ENCODE results near the gene UBE2D2. TPM values are rescaled to one million over a fixed set of nuclear protein-coding genes. Genes with fewer than 3 reads are reported as not detected.

Gene UBE2D2
- total and polyA plus RNA-seq, 2 of the 4 experiments (the other 2 are of a cell fraction): 26.9 to 35.7 TPM

DNA sequence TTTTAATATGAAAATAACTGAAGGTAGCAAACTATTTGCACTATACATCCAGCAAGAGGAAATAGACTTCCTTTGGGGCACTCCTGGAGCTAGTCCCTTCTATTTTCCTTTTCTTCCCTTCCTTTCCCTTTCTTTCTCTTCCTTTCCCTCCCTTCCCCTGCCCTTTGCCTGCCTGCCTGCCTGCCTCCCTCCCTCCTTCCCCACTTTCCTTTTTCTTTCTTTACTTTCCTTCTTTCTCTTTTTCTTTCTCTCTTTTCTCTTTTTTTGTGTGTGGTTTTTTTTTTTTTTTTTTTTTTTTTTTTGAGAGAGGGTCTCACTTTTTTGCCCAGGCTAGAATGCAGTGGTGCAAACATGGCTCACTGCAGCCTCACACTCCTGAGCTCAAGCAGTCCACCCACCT is 69.7 kb downstream of the UBE2D2 start:
- BruUV-seq (replicated peaks): no TSS peak
- Histone ChIP-seq H2AK5ac (ENCODE audit: low read depth, low read length) (no peak overlapping the region), H2AK9ac (replicated peaks; ENCODE audit: low read depth, low read length, poor library complexity) (no peak overlapping the region), H3K18ac (ENCODE audit: low read depth, low read length) (no peak overlapping the region), H3K4me1 (ENCODE audit: control insufficient read depth, insufficient read depth, low read length) (peaks cover under 1% of the 10 kb centered on the region), H3K9ac (ENCODE audit: low read depth, low read length) (no peak overlapping the region), H3K27ac (ENCODE audit: insufficient read depth, low read length) (no peak overlapping the region), H3K9me3 (ENCODE audit: control insufficient read depth, insufficient read depth, low read length) (no peaks in the 10 kb centered on the region), H2AFZ (replicated peaks; ENCODE audit: low read length, poor library complexity) (no peak overlapping the region), H2BK15ac (ENCODE audit: low read depth, low read length) (no peak overlapping the region), H3K23ac (ENCODE audit: low read depth, low read length) (no peak overlapping the region), H3K79me1 (ENCODE audit: low read depth in 1 of 2, low read length in 2 of 2) (peaks cover 7 to 39% of the 10 kb centered on the region in 2 experiments; a peak in 2 of 4 replicates), H4K5ac (ENCODE audit: low read depth, low read length) (no peak overlapping the region), H3K4me2 (ENCODE audit: low read depth, low read length) (no peak overlapping the region), H3K36me3 (ENCODE audit: control insufficient read depth, insufficient read depth, low read length) (peaks cover 5% of the 10 kb centered on the region), H4K8ac (ENCODE audit: low read depth in 2 of 2, low read length in 2 of 2) (no peak overlapping the region), H2BK120ac (ENCODE audit: low read depth, low read length) (no peak overlapping the region), H4K20me1 (ENCODE audit: insufficient read depth, low read length) (peaks cover 14% of the 10 kb centered on the region), H3K14ac (replicated peaks; ENCODE audit: low read depth, low read length) (no peak overlapping the region), H3K4ac (ENCODE audit: low read depth, low read length) (no peak overlapping the region), H2BK20ac (ENCODE audit: low read depth, low read length) (no peak overlapping the region), H3K56ac (ENCODE audit: extremely low read depth, insufficient read depth, low read length) (no peak overlapping the region), H3K9me1 (ENCODE audit: insufficient read depth, low read length) (0 out of 2 replicates have a peak, but pooled peaks cover 2% of the 10 kb centered on the region), H4K91ac (ENCODE audit: insufficient read depth, low read depth, low read length) (no peak overlapping the region), H3K4me3 (ENCODE audit: insufficient read depth, low read depth, low read length) (no peak overlapping the region), H2BK5ac (ENCODE audit: low read depth, low read length, poor library complexity, severe bottlenecking) (no peak overlapping the region), H3K27me3 (ENCODE audit: control insufficient read depth, insufficient read depth, low read length) (no peaks in the 10 kb centered on the region)
- TF ChIP-seq NFE2L2 (IDR thresholded peaks at IDR 0.05; ENCODE audit: low read depth, low read length): no peak
- no peak for TF ChIP-seq FOS (IDR thresholded peaks at IDR 0.05; ENCODE audit: low read depth, low read length)
- TF ChIP-seq, protein P1, sequence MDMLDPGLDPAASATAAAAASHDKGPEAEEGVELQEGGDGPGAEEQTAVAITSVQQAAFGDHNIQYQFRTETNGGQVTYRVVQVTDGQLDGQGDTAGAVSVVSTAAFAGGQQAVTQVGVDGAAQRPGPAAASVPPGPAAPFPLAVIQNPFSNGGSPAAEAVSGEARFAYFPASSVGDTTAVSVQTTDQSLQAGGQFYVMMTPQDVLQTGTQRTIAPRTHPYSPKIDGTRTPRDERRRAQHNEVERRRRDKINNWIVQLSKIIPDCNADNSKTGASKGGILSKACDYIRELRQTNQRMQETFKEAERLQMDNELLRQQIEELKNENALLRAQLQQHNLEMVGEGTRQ (IDR thresholded peaks at IDR 0.05; ENCODE audit: low read depth, low read length): no peak
- no peak for TF ChIP-seq MAZ (IDR thresholded peaks at IDR 0.05; ENCODE audit: borderline replicate concordance, low read depth, low read length)
- no peak for TF ChIP-seq CHD1 (IDR thresholded peaks at IDR 0.05; ENCODE audit: low read depth, low read length)
- TF ChIP-seq RCOR1 (IDR thresholded peaks at IDR 0.05; ENCODE audit: insufficient replicate concordance, low read length): no peak
- no peak for TF ChIP-seq POLR2A (IDR thresholded peaks at IDR 0.05; ENCODE audit: low read depth, low read length)
- no peak for TF ChIP-seq MXI1 (IDR thresholded peaks at IDR 0.05; ENCODE audit: borderline replicate concordance, low read depth, low read length)
- TF ChIP-seq, protein P2, sequence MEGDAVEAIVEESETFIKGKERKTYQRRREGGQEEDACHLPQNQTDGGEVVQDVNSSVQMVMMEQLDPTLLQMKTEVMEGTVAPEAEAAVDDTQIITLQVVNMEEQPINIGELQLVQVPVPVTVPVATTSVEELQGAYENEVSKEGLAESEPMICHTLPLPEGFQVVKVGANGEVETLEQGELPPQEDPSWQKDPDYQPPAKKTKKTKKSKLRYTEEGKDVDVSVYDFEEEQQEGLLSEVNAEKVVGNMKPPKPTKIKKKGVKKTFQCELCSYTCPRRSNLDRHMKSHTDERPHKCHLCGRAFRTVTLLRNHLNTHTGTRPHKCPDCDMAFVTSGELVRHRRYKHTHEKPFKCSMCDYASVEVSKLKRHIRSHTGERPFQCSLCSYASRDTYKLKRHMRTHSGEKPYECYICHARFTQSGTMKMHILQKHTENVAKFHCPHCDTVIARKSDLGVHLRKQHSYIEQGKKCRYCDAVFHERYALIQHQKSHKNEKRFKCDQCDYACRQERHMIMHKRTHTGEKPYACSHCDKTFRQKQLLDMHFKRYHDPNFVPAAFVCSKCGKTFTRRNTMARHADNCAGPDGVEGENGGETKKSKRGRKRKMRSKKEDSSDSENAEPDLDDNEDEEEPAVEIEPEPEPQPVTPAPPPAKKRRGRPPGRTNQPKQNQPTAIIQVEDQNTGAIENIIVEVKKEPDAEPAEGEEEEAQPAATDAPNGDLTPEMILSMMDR (conservative IDR thresholded peaks at IDR 0.05; ENCODE audit: low read depth, low read length): no peak
- no peak for TF ChIP-seq MAFK (IDR thresholded peaks at IDR 0.05; ENCODE audit: low read depth, low read length)
- no peak for TF ChIP-seq SMC3 (IDR thresholded peaks at IDR 0.05; ENCODE audit: low read depth, low read length)
- dilution Hi-C loops (cut with HindIII; ENCODE audit: low sequenced_read_pairs, unreplicated experiment): loop anchor here (25.0 kb wide), 1 partner anchor 131 kb away; no protein-coding TSS in a partner anchor
- ATAC-seq (ENCODE audit: low read depth) (no peak), DNase-seq (no peak)
- ChIA-PET POLR2A (ENCODE audit: unreplicated experiment) (no interaction called here), CTCF (interaction anchor here (6.7 kb wide), 1 partner anchor 136 kb away, joined by 59 read pairs; no protein-coding TSS in a partner anchor)
- intact Hi-C loops (cut with micrococcal nuclease): loop anchor here (5.0 to 10.0 kb wide), 2 partner anchors 54 to 214 kb away; no protein-coding TSS in a partner anchor
- in situ Hi-C loops (cut with MboI; ENCODE audit: low sequenced_read_pairs): loop anchor here (5.0 to 25.0 kb wide), 2 partner anchors 131 to 481 kb away; partner anchors contain the start of gene PURA
